Spinal cord (tissue), 10 donors: ENCODE measurements around the gene ACOXL. TPM values are rescaled to one million over a fixed set of nuclear protein-coding genes. Genes with fewer than 3 reads are reported as not detected.
"Not testable (repeated sequence)": the region's sequence is repeated elsewhere in the genome, so short reads cannot be mapped to it uniquely, and the experiment has no call there.

Source experiments
- DNase-seq, 6 donors: peaks; one replicate each; pipeline versions ENCODE4 v3.0.0 to v3.0.0-alpha.2; 2013 to 2015; ENCODE audit warnings: low spot score in 6 of 6, low read depth in 4 of 6
- H3K27ac ChIP-seq: one replicate; pipeline ENCODE4 v1.5.1; 2013; ENCODE audit warnings: low read depth, low read length, control low read depth
- H3K27me3 ChIP-seq: one replicate; pipeline ENCODE4 v1.6.1; 2013; ENCODE audit warnings: low read length; ENCODE audit not compliant: control insufficient read depth, insufficient read depth
- H3K36me3 ChIP-seq: one replicate; pipeline ENCODE4 v1.6.1; 2013; ENCODE audit warnings: low read length; ENCODE audit not compliant: control insufficient read depth, insufficient read depth
- H3K4me1 ChIP-seq: one replicate; pipeline ENCODE4 v1.6.1; 2013; ENCODE audit warnings: low read length; ENCODE audit not compliant: control insufficient read depth, insufficient read depth
- H3K4me3 ChIP-seq: one replicate; pipeline ENCODE4 v1.5.1; 2013; ENCODE audit warnings: low read depth, low read length, control low read depth
- H3K9me3 ChIP-seq: one replicate; pipeline ENCODE4 v1.6.1; 2013; ENCODE audit warnings: low read length; ENCODE audit not compliant: control insufficient read depth, insufficient read depth
- WGBS: methylation state at CpG from one replicate; pipeline ENCODE4 v1.1.5; 2013; ENCODE audit warnings: missing lambda C conversion rate; ENCODE audit not compliant: insufficient coverage; 5-methylcytosine and 5-hydroxymethylcytosine counted together
- polyA plus RNA-seq, 2 donors: library from polyadenylated mRNA; unstranded; fragments of 120-200 nt; gene quantifications; one replicate each; pipeline ENCODE4 v1.2.1, GENCODE V29; 2013; ENCODE audit not compliant: insufficient read length in 2 of 2
- total RNA-seq, 2 donors: library from RNA; depleted of rRNA in 1 of 2; stranded (reverse); fragments of 120-200 nt in 1 of 2; fragments of >200 nt in 1 of 2; gene quantifications; one replicate each; pipeline versions ENCODE4 v1.2.3 to v1.2.4, GENCODE V29; 2013 to 2014
- donor health status: healthy.

The ACOXL gene
- total and polyA plus RNA-seq, 4 donors = 0.06 to 0.45 (median 0.26) TPM

- H3K4me1 ChIP-seq = peaks cover 11% of the 10 kb centered on the region
- WGBS = 67% methylated on average over 3 of the region's 5 CpGs
- no peak for DNase-seq
- H3K27ac ChIP-seq = no peak overlapping the region
- H3K4me3 ChIP-seq = no peak overlapping the region
- H3K36me3 ChIP-seq = no peaks in the 10 kb centered on the region
- no peaks in the 10 kb centered on the region for H3K27me3 ChIP-seq
- no peaks in the 10 kb centered on the region for H3K9me3 ChIP-seq
Observed at GRCh38 chr2:111039628-111040383, 307.4 kb downstream of the ACOXL start.

DNA sequence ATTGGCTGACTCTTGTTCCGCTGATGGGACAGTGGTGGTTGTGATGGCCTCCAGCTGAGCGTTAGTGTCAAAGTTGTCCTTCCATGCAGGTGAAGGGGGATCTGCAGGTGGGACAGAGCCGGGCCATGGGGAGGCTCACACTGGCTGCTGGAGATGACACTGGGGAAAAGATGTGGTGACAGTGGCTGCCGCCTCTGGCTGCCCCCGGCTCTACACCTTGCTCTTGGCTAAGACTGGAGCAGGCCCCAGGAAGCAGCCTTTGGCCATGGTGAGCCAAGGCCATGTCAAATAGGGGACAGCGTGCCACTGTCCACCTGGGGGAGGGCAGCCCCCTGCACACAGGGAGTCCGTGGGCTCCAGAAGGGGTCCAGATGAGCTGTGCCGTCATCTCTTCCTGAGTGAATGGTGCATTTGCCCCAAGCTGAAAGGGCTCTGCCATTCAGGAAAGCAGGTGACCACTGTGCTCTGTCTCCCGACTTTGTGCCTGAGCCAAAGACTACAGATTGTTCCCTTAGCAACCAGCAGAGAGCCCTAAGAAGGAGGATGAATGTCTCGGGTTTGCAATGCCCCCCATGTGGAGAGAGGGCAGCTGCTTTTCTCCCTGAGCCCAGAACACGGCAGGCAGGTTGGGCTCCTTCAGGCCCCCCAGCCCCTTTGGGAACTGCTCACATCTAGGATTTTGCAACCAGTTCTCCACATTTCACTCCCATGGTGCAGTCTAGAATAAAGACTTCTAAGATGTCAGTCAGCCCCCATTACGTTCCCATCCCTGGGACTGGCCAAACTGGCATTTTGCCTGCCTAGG is 309.2 kb downstream of the ACOXL start:
- H3K4me3 ChIP-seq = no peak overlapping the region
- peak in 1 of 6 donors; percentile 25 for DNase-seq
- H3K4me1 ChIP-seq = peaks cover 11% of the 10 kb centered on the region
- H3K27ac ChIP-seq = no peak overlapping the region
- H3K9me3 ChIP-seq = no peaks in the 10 kb centered on the region
- no peaks in the 10 kb centered on the region for H3K27me3 ChIP-seq
- no peaks in the 10 kb centered on the region for H3K36me3 ChIP-seq
- WGBS = 59% methylated on average over 11 of the region's 12 CpGs

DNA sequence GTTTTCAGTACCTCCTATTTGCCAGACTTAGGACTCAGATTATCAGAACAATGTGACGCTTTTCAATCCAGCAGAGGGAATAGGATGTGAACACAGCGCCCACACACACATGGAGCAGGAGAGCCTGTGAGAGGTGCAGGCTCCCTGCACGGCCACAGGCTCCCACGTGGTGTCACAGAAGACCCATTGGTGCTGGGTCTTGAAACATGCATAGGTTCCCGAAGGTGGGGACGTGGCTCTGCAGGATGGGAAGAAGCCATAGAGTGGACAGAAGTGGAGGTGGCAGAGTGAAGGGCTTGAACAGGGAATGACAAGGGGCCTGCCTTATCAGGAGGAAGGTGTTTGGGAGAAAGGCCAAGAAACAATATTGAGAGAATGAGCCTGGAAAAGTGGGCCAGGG is 309.9 kb downstream of the ACOXL start:
- Histone ChIP-seq H3K4me1 (peaks cover 11% of the 10 kb centered on the region), H3K4me3 (no peak overlapping the region), H3K9me3 (no peaks in the 10 kb centered on the region), H3K27ac (no peak overlapping the region), H3K27me3 (no peaks in the 10 kb centered on the region), H3K36me3 (no peaks in the 10 kb centered on the region)
- WGBS = 92% methylated on average over 6 of the region's 6 CpGs
- no peak for DNase-seq

DNA sequence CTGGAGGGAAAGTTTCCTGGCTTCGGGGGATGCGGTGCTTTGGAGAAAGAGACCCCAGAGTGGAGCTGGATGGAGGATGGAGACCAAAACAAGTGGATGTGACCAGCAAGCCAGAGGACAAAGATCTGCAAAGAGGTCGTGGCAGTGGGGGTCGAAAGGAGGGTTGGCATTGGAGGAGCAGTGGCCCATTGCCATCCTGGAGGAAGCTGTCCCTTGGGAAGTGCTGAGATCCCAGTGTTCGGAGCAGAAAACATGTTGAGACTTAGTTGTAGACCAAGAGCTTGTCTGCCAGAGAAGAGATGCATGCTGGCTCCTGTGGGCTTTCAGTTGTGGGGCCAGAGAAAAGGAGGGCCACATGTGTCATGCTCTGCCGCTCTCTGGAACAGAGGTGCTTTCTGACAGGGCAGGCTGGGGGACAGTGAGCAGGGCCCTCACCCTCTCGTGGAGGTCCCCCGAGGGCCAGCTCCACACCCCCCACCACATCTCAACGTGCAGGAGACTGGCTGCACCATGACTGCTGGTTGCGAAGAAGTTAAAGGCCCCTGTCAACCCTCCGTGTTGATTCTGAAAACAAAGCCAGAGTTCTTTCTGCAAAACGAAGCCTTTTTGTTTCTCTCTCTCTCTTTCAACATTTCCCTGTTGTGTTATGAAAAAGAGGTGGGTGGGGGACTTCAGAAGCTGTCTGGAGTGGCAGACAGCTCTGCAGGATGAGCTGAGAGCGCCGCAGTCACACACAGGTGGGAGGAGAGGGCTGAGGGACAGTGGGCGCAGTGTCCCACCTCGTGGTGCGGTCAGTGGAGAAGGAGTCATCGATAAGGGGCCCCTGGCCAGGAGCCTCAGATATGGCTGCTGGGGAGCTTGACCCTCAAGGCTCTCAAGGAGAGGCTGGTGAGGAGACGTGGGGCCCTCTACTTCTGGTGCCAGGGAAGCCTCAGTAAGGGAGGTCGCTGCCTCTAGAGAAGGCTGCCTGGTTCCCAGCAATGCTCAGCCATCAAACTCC is 310.7 kb downstream of the ACOXL start:
- Histone ChIP-seq H3K27ac (no peak overlapping the region), H3K4me1 (peaks cover 11% of the 10 kb centered on the region), H3K36me3 (no peaks in the 10 kb centered on the region), H3K4me3 (no peak overlapping the region), H3K27me3 (no peaks in the 10 kb centered on the region), H3K9me3 (no peaks in the 10 kb centered on the region)
- WGBS = 74% methylated on average over 13 of the region's 20 CpGs
- DNase-seq = peak in 1 of 6 donors; percentile 10

DNA sequence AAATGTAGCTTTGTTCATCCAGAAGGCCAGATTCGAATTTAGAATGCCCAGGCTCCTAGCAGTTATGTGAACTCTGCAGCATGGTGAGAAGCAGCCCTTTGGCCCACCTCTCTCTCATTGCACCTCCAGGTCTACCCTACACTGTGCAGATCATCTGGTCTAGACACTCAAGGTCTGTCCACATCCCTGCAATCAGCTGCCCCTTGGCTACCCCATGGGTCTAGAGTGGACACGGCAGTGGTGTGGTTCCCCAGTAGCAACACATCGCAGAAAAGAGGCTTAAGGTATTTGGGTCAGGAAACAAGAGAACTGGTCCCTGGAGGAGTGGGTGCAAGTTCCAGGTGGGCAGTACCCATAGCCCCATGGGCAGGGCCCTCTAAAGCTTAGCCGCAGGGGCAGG is 311.7 kb downstream of the ACOXL start:
- H3K27ac ChIP-seq = no peak overlapping the region
- DNase-seq = no peak
- WGBS = 97% methylated on average over 4 of the region's 4 CpGs

GRCh38 chr2:111045236-111045635 is 312.9 kb downstream of the ACOXL start:
- not testable (repeated sequence) for H3K4me3 ChIP-seq, H3K9me3 ChIP-seq, H3K27ac ChIP-seq, DNase-seq, H3K27me3 ChIP-seq, H3K36me3 ChIP-seq
- WGBS = 89% methylated on average over 6 of the region's 6 CpGs
- H3K4me1 ChIP-seq = peaks cover 11% of the 10 kb centered on the region

More for the DNA sequence above, 311.7 kb downstream of the ACOXL start:
- no peaks in the 10 kb centered on the region for H3K36me3 ChIP-seq
- no peaks in the 10 kb centered on the region for H3K27me3 ChIP-seq
- peaks cover 11% of the 10 kb centered on the region for H3K4me1 ChIP-seq
- H3K4me3 ChIP-seq = no peak overlapping the region
- no peaks in the 10 kb centered on the region for H3K9me3 ChIP-seq

DNA sequence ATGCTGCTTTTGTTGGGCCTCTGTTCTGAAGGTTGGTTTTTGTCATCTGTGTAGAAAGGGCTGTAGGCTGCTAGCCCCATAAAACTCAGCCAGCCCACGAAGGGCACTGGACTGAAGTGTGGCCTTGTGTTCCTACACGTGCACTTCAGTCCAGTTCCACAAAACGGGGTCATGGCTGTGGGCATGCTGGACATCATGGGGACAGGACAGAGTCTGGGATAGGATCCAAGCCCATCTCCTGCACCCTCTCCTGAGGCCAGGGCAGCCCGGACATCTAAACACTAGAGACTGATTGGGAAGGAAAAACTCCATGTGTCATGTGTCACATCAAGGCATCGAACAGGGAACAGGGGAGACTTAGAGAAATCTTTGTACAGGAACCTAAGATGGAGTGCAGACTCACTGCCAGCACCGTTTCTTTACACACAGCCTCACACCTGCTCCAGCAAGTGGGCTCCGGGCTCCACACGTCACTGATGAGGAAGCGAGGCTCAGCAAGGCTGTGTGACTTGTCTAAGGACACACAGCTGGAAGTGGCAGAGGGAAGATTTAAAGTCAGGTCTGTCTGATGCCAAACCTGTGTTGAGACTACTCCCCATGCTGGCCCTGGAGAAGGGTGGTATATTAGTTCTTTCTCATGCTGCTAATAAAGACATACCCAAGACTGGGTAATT is 313.5 kb downstream of the ACOXL start:
- Histone ChIP-seq H3K4me1 (peaks cover 11% of the 10 kb centered on the region), H3K4me3 (no peak overlapping the region), H3K36me3 (no peaks in the 10 kb centered on the region), H3K27ac (no peak overlapping the region), H3K27me3 (no peaks in the 10 kb centered on the region), H3K9me3 (no peaks in the 10 kb centered on the region)
- DNase-seq = no peak
- WGBS = 85% methylated on average over 7 of the region's 9 CpGs

- no peak for DNase-seq
- Histone ChIP-seq H3K27me3 (no peaks in the 10 kb centered on the region), H3K9me3 (no peaks in the 10 kb centered on the region), H3K4me1 (peaks cover 7% of the 10 kb centered on the region), H3K4me3 (no peak overlapping the region), H3K27ac (no peak overlapping the region), H3K36me3 (no peaks in the 10 kb centered on the region)
- WGBS = 87% methylated on average over 5 of the region's 5 CpGs
Observed at GRCh38 chr2:111046670-111047069, 314.3 kb downstream of the ACOXL start.
